Measurements from ENCODE around the gene CCDC43. TPM values are rescaled to one million over a fixed set of nuclear protein-coding genes. Genes with fewer than 3 reads are reported as not detected.
"Not testable (repeated sequence)": the region's sequence is repeated elsewhere in the genome, so short reads cannot be mapped to it uniquely, and the experiment has no call there.

CCDC43 gene
- polyA plus RNA-seq, 1 experiment: 18.0 TPM

- peaks cover 9% of the 10 kb centered on the region for H3K27me3 ChIP-seq (ENCODE audit: control insufficient read depth, insufficient read depth, low read length)
- H3K27ac ChIP-seq (ENCODE audit: low read depth, low read length): no peak overlapping the region
- no peak overlapping the region for H3K4me3 ChIP-seq (ENCODE audit: low read depth, low read length)
- no peak for TF ChIP-seq CTCF (IDR thresholded peaks at IDR 0.05; ENCODE audit: low read depth, low read length)
- ChIA-PET CTCF (interaction anchor here (1.1 to 4.4 kb wide), 2 partner anchors 109 to 119 kb away, joined by 3 to 19 read pairs; no protein-coding TSS in a partner anchor), POLR2A (no interaction called here)
- no peaks in the 10 kb centered on the region for H3K9me3 ChIP-seq (ENCODE audit: control insufficient read depth, insufficient read depth, low read length)
- DNase-seq (ENCODE audit: low read depth, low spot score): no peak
These were observed 46.7 kb downstream of the CCDC43 start for GRCh38 chr17:44642834-44643233.

GRCh38 chr17:44637066-44637465 is 52.5 kb downstream of the CCDC43 start:
- peaks cover 4% of the 10 kb centered on the region for H3K27me3 ChIP-seq (ENCODE audit: control insufficient read depth, insufficient read depth, low read length)
- H3K4me3 ChIP-seq (ENCODE audit: low read depth, low read length): no peak overlapping the region
- H3K9me3 ChIP-seq (ENCODE audit: control insufficient read depth, insufficient read depth, low read length): no peaks in the 10 kb centered on the region
- DNase-seq (ENCODE audit: low read depth, low spot score): no peak
- ChIA-PET POLR2A (interaction anchor here (0.7 to 1.0 kb wide), 2 partner anchors 80 to 103 kb away, joined by 3 read pairs; partner anchors contain the start of gene FZD2), CTCF (interaction anchor here (0.7 to 1.5 kb wide), 15 partner anchors 10 to 427 kb away, joined by 3 to 89 read pairs (median 4); partner anchors contain the start of gene FAM171A2)
- H3K27ac ChIP-seq (ENCODE audit: low read depth, low read length): no peak overlapping the region
- no peak for TF ChIP-seq CTCF (IDR thresholded peaks at IDR 0.05; ENCODE audit: low read depth, low read length)

- no peak overlapping the region for H3K27ac ChIP-seq (ENCODE audit: low read depth, low read length)
- ChIA-PET CTCF (interaction anchor here (0.8 to 1.5 kb wide), 10 partner anchors 36 to 427 kb away, joined by 3 to 89 read pairs (median 6); partner anchors contain the start of gene FAM171A2), POLR2A (interaction anchor here (1.0 kb wide), 1 partner anchor 79 kb away, joined by 3 read pairs; the partner anchor contains the start of gene FZD2)
- TF ChIP-seq CTCF (IDR thresholded peaks at IDR 0.05; ENCODE audit: low read depth, low read length): peak; percentile 58
- H3K27me3 ChIP-seq (ENCODE audit: control insufficient read depth, insufficient read depth, low read length): peaks cover 4% of the 10 kb centered on the region
- peak; percentile 26 for DNase-seq (ENCODE audit: low read depth, low spot score)
- no peaks in the 10 kb centered on the region for H3K9me3 ChIP-seq (ENCODE audit: control insufficient read depth, insufficient read depth, low read length)
- no peak overlapping the region for H3K4me3 ChIP-seq (ENCODE audit: low read depth, low read length)
These were observed 53.0 kb downstream of the CCDC43 start for GRCh38 chr17:44636562-44636961.

GRCh38 chr17:44634401-44634800 is 55.2 kb downstream of the CCDC43 start:
- DNase-seq (ENCODE audit: low read depth, low spot score); H3K27ac ChIP-seq (ENCODE audit: low read depth, low read length); H3K4me3 ChIP-seq (ENCODE audit: low read depth, low read length); H3K9me3 ChIP-seq (ENCODE audit: control insufficient read depth, insufficient read depth, low read length); H3K27me3 ChIP-seq (ENCODE audit: control insufficient read depth, insufficient read depth, low read length): not testable (repeated sequence)
- ChIA-PET CTCF (interaction anchor here (1.1 to 7.0 kb wide), 4 partner anchors 38 to 103 kb away, joined by 4 to 84 read pairs (median 4); no protein-coding TSS in a partner anchor), POLR2A (interaction anchor here (0.9 to 1.4 kb wide), 3 partner anchors 77 to 101 kb away, joined by 3 to 4 read pairs (median 3); partner anchors contain the start of gene FZD2)

GRCh38 chr17:44633998-44634397 is 55.6 kb downstream of the CCDC43 start:
- CTCF ChIA-PET: interaction anchor here (1.4 to 7.0 kb wide), 2 partner anchors 100 to 103 kb away, joined by 5 to 84 read pairs; no protein-coding TSS in a partner anchor
- Histone ChIP-seq H3K27me3 (ENCODE audit: control insufficient read depth, insufficient read depth, low read length) (peaks cover 4% of the 10 kb centered on the region), H3K9me3 (ENCODE audit: control insufficient read depth, insufficient read depth, low read length) (peaks cover under 1% of the 10 kb centered on the region; the same call in 1 of the 2 replicates), H3K27ac (ENCODE audit: low read depth, low read length) (no peak overlapping the region), H3K4me3 (ENCODE audit: low read depth, low read length) (no peak overlapping the region)
- no peak for TF ChIP-seq CTCF (IDR thresholded peaks at IDR 0.05; ENCODE audit: low read depth, low read length)
- no peak for DNase-seq (ENCODE audit: low read depth, low spot score)
- POLR2A ChIA-PET: interaction anchor here (1.0 to 1.4 kb wide), 2 partner anchors 77 to 100 kb away, joined by 3 to 4 read pairs; partner anchors contain the start of gene FZD2

All from AG04450 (cell line).